PFSK-1 (cell line): Measurements from ENCODE around the gene GSK3B.

Experiments
- FOXP2 ChIP-seq: optimal IDR thresholded peaks from 2 replicates; pipeline ENCODE3; 2011; ENCODE audit warnings: borderline replicate concordance, control low read depth, inconsistent platforms; ENCODE audit not compliant: insufficient read depth; ENCODE audit errors: extremely low read length, extremely low read depth
- POLR2AphosphoS5 ChIP-seq: IDR thresholded peaks from 2 replicates; pipeline ENCODE4 v1.6.1; 2012; ENCODE audit warnings: low read depth, mild to moderate bottlenecking, control low read depth, low read length, moderate library complexity

GRCh38 chr3:119978554-119979208 lies 115.6 kb downstream of the GSK3B start:
- no peak for TF ChIP-seq FOXP2
- TF ChIP-seq POLR2AphosphoS5: no peak
